Stimulated activated naive CD8-positive, alpha-beta T cell treated with anti-CD3 and anti-CD28 coated beads, Interleukin-15, Interleukin-2, amounts not matched to agents 100 ng/mL and 50 ng/mL, for 24 hours (primary cell): ENCODE results near the gene RALGAPA2.

Experiments
- H3K27ac Mint-ChIP-seq: one replicate; pipeline ENCODE4 v1.8.0; 2021; ENCODE audit warnings: mild to moderate bottlenecking, mixed read lengths
- H3K27me3 Mint-ChIP-seq: one replicate; pipeline ENCODE4 v1.8.0; 2021; ENCODE audit warnings: mixed read lengths
- H3K36me3 Mint-ChIP-seq: one replicate; pipeline ENCODE4 v1.8.0; 2021; ENCODE audit warnings: low read depth, mixed read lengths
- H3K4me1 Mint-ChIP-seq: one replicate; pipeline ENCODE4 v1.8.0; 2021; ENCODE audit warnings: low read depth, mixed read lengths
- H3K4me3 Mint-ChIP-seq: one replicate; pipeline ENCODE4 v1.8.0; 2021; ENCODE audit warnings: mild to moderate bottlenecking, mixed read lengths
- H3K9me3 Mint-ChIP-seq: one replicate; pipeline ENCODE4 v1.8.0; 2021; ENCODE audit warnings: mixed read lengths

Gene RALGAPA2

DNA sequence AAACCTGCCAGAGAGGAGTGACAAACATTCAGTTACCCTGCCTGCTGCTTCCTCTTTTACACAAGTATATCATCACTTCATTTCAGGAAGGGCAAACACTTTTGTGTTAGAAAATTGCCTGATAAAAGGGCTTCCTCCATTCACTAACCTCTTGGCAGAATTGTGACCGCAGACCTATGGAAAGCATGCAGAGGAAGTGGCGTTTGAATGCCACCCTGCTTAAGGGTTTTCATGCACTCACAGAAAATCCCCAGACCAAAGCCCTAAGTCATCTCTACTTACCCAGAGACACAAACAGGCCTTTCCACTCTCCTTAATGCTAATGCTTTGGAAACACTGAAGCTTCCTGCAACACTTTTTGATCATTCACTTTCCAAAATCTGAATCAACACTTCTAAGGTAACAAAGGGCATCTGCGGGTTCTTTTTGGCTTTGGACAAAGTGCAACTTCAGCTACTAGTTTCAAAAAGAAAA is 22.1 kb upstream of the RALGAPA2 start:
- Mint-ChIP-seq H3K27me3 (no peaks in the 10 kb centered on the region), H3K27ac (peak overlapping the region; percentile 80), H3K36me3 (no peaks in the 10 kb centered on the region), H3K4me3 (peak overlapping the region; percentile 47), H3K9me3 (no peaks in the 10 kb centered on the region), H3K4me1 (peaks cover 44% of the 10 kb centered on the region)

- Mint-ChIP-seq H3K27me3 (no peaks in the 10 kb centered on the region), H3K27ac (peak overlapping the region; percentile 80), H3K36me3 (no peaks in the 10 kb centered on the region), H3K4me3 (peak overlapping the region; percentile 47), H3K4me1 (peaks cover 44% of the 10 kb centered on the region), H3K9me3 (no peaks in the 10 kb centered on the region)
Measured at GRCh38 chr20:20733943-20734342, 21.5 kb upstream of the RALGAPA2 start.

- no peaks in the 10 kb centered on the region for H3K36me3 Mint-ChIP-seq
- H3K27me3 Mint-ChIP-seq = no peaks in the 10 kb centered on the region
- peaks cover 44% of the 10 kb centered on the region for H3K4me1 Mint-ChIP-seq
- no peak overlapping the region for H3K4me3 Mint-ChIP-seq
- peak overlapping the region; percentile 12 for H3K27ac Mint-ChIP-seq
- H3K9me3 Mint-ChIP-seq = no peaks in the 10 kb centered on the region
Measured at GRCh38 chr20:20732641-20733040, 20.2 kb upstream of the RALGAPA2 start.

DNA sequence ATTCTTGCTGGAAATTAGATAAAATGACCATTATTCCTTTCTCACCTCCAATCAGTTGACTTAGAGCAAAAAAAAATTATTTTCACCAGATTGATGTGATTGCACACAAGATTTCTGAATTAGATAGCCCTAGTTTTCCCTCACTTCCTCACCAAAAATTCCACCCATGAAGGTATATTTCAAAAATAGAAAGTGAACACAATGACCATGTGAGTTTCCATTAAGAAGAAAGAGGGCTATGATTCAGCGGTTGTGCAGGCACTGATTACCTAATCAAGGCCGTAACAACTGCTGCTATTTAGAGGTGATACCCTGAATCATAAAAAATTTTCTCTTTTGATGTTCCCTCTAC is 19.5 kb upstream of the RALGAPA2 start:
- no peak overlapping the region for H3K4me3 Mint-ChIP-seq
- H3K27ac Mint-ChIP-seq = peak overlapping the region; percentile 15
- no peaks in the 10 kb centered on the region for H3K36me3 Mint-ChIP-seq
- H3K4me1 Mint-ChIP-seq = peaks cover 40% of the 10 kb centered on the region
- no peaks in the 10 kb centered on the region for H3K9me3 Mint-ChIP-seq
- no peaks in the 10 kb centered on the region for H3K27me3 Mint-ChIP-seq

DNA sequence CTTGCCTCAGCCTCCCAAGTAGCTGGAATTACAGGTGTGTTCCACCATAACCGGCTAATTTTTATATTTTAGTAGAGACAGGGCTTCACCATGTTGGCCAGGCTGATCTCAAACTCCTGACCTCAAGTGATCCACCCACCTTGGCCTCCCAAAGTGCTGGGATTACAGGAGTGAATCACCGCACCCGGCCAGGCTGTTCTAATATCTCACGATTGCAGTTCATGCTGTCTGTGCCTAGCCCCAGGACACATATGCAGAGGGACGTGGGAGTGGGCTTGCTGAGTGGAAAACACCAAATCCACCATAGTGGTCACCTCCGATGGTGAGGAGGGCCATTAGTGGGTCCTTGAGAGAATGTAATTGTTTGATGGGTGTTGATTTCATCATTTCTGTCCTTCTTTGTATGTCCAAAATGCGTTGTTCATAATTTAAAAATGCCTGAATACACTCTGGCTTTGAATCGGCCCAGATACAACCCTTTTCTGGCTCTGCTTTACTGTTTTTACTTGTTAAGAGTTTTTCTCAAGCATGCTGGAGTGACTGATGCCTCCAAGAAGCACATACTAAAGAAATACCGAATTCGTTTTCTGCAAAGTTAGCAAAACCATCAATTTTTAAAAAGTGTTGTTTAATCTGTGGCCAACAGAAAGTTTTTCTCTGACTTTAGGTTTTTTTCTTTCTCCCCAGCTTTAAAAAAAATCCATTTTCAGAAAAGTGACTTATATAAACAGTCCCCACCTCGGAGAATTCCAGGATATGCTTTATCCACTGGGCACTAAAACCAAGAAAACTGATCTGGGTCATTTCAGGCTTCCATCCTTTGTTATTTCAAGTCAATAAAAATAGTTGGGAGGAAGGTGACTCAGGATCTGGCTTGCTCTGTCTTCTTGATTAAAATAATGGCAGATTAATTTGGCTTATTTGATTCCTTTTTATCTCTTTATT is 18.8 kb upstream of the RALGAPA2 start:
- Mint-ChIP-seq H3K27ac (peak overlapping the region; percentile 15), H3K9me3 (no peaks in the 10 kb centered on the region)

GRCh38 chr20:20729563-20729962 is 17.1 kb upstream of the RALGAPA2 start:
- H3K36me3 Mint-ChIP-seq = no peaks in the 10 kb centered on the region
- no peak overlapping the region for H3K27ac Mint-ChIP-seq
- H3K4me1 Mint-ChIP-seq = peaks cover 26% of the 10 kb centered on the region
- no peaks in the 10 kb centered on the region for H3K27me3 Mint-ChIP-seq
- H3K9me3 Mint-ChIP-seq = no peaks in the 10 kb centered on the region
- no peak overlapping the region for H3K4me3 Mint-ChIP-seq

More for the DNA sequence above, 18.8 kb upstream of the RALGAPA2 start:
- Mint-ChIP-seq H3K27me3 (no peaks in the 10 kb centered on the region), H3K4me3 (no peak overlapping the region), H3K4me1 (peaks cover 34% of the 10 kb centered on the region), H3K36me3 (no peaks in the 10 kb centered on the region)

DNA sequence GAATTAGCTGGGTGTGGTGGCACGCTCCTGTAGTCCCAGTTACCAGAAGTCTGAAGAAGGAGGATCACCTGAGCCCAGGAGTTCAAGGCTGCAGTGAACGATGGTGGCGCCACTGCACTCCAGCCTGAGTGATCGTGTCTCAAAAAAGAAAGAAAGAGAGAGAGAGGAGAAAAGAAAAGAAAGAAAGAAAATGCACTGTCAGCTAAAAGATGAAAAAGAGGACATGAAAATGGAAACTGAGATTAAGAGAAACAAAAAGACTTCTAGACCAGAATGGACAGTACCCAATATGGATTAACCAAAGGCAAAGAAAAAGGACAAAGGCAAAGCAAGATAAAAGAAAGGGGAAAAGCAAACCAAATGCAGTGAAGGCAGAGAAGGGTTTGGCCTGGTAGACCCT is 9.0 kb upstream of the RALGAPA2 start:
- Mint-ChIP-seq H3K27ac (no peak overlapping the region), H3K27me3 (no peaks in the 10 kb centered on the region), H3K36me3 (no peaks in the 10 kb centered on the region), H3K9me3 (no peaks in the 10 kb centered on the region), H3K4me3 (no peak overlapping the region), H3K4me1 (no peaks in the 10 kb centered on the region)

DNA sequence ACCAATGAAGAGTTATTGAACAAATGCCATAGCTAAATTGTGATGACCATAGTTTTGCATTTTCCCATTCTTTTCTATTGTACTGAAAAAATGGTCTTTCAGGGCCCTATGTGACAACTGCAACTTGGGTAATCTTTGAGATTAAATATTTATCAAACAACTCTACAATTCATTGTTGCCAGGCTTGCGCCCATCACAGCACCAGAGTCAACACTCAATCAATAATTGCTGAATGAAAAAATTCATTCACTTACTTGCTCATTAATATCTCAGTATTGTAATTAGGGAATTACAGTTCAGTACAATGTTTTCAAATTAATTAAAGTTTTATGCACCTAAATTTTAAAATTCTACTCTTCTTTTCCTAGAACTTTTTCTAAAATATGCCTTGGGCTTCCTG is 7.7 kb upstream of the RALGAPA2 start:
- Mint-ChIP-seq H3K27ac (no peak overlapping the region), H3K4me3 (no peak overlapping the region), H3K36me3 (no peaks in the 10 kb centered on the region), H3K9me3 (no peaks in the 10 kb centered on the region), H3K4me1 (no peaks in the 10 kb centered on the region), H3K27me3 (no peaks in the 10 kb centered on the region)

GRCh38 chr20:20719411-20719810 is 7.0 kb upstream of the RALGAPA2 start:
- no peaks in the 10 kb centered on the region for H3K9me3 Mint-ChIP-seq

GRCh38 chr20:20713244-20713765 is 861 bp upstream of the RALGAPA2 start:
- Mint-ChIP-seq H3K27ac (peak overlapping the region; percentile 95), H3K27me3 (no peaks in the 10 kb centered on the region), H3K36me3 (peaks cover 5% of the 10 kb centered on the region), H3K9me3 (peaks cover 3% of the 10 kb centered on the region), H3K4me3 (peak overlapping the region; percentile 88), H3K4me1 (peaks cover 28% of the 10 kb centered on the region)

More at GRCh38 chr20:20719411-20719810, 7.0 kb upstream of the RALGAPA2 start:
- Mint-ChIP-seq H3K36me3 (no peaks in the 10 kb centered on the region), H3K4me1 (no peaks in the 10 kb centered on the region), H3K27ac (no peak overlapping the region), H3K27me3 (no peaks in the 10 kb centered on the region), H3K4me3 (no peak overlapping the region)

DNA sequence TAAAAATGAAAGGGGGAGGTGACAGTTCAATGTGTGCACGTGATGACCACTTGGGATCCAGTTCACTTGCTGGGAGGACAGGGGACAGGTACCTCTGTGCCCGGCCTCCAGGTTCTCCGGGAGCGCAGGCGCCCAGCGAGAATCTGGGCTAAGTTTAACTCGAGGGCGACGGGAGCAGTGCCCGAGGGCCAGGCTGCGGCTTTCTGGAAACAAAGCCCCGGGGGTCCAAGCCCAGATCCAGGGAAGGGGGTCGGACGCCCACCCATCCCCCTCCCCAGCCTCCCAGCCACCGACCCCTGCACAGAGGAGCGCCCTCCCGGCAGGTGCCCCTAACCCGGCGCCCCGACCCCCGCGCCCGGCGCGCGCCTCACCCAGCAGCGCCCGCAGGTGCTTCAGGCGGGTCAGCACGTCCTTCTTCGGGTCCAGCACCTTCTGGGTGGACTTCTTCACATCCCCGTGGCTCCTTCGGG is 405 bp downstream of the RALGAPA2 start:
- peaks cover 10% of the 10 kb centered on the region for H3K36me3 Mint-ChIP-seq
- peaks cover 4% of the 10 kb centered on the region for H3K9me3 Mint-ChIP-seq
- peak overlapping the region; percentile 61 for H3K27ac Mint-ChIP-seq
- peak overlapping the region; percentile 88 for H3K4me3 Mint-ChIP-seq
- no peaks in the 10 kb centered on the region for H3K27me3 Mint-ChIP-seq
- H3K4me1 Mint-ChIP-seq = peaks cover 32% of the 10 kb centered on the region

DNA sequence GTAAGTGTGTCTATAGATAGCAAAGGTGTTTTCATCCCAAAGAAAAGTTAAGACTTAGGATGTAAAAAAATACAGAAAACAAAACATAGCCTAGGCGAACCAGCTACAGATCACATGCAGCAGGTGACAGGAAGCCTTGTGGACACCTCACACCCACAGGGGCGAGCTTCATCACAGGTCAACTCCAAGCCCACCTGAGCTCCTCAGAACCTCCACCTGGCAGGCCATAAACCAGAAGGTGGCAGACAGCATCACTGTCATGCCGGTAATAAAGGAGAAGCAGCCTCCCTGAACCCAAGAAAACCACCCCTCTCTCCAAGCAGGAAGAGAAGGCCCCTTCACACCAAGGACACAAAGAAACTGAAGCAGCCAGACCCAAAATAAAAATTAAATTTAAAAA is 1.0 kb downstream of the RALGAPA2 start:
- Mint-ChIP-seq H3K9me3 (peaks cover 4% of the 10 kb centered on the region), H3K27ac (peak overlapping the region; percentile 61), H3K4me3 (peak overlapping the region; percentile 88), H3K36me3 (peaks cover 10% of the 10 kb centered on the region), H3K4me1 (peaks cover 32% of the 10 kb centered on the region), H3K27me3 (no peaks in the 10 kb centered on the region)

DNA sequence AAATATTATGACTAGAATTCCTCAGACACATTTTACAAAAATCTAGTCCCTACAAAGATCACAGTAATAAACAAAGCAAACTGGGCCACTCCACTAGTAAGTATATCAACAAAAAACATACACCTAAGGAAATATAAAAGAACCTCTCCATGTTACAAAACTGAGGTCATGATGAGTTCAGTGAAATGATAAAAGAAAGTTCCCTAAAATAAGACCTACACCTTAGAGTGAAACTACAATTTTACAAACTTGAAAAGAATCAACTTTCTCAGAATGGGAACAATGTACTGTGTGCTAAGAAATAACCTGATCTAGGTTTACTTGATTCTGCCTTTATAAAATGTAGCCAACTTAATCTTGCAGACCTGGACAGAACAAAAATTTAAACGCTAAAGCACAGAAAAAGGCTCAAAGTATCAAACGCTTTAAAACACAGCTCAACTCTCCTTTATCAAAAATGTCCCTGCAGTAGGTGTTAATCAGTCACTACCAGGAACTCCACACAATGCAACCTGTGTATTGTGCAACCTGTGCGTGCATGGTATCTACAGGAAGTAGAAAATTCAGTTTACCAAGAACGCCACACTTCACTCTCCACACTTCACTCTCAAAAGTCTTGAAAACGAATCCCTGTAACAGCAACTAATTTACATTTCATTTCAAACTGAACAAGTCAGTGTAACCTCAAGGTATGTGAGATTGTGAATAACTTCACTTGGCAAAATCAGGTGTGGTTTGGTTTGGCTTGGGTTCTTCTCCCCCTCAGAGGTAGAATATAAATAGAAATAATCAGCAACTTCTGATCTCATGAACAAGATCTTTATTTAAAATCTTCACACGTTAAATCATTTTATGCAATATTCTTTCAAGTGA is 1.8 kb downstream of the RALGAPA2 start:
- H3K27ac Mint-ChIP-seq = peak overlapping the region; percentile 61
- H3K4me1 Mint-ChIP-seq = peaks cover 32% of the 10 kb centered on the region
- H3K9me3 Mint-ChIP-seq = peaks cover 4% of the 10 kb centered on the region
- H3K4me3 Mint-ChIP-seq = peak overlapping the region; percentile 88
- no peaks in the 10 kb centered on the region for H3K27me3 Mint-ChIP-seq
- peaks cover 14% of the 10 kb centered on the region for H3K36me3 Mint-ChIP-seq

DNA sequence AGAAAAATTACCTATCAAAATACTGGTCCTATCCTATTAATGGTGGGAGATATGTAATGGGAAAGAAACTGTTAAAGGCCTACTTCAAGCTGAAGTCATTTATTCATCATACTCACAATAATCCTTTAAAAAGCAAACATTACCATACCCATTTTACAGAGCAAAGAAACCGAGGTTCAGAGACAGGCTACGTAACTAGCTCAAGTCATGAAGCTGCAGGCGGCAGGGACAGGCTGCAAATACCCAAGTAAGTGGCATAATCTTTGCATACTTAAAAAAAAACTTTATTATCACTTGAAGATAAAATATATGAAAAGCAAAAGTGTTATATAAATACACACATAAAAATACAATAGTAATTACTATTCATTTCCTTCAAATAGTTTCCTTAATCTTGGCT is 2.6 kb downstream of the RALGAPA2 start:
- peaks cover 32% of the 10 kb centered on the region for H3K4me1 Mint-ChIP-seq
- peak overlapping the region; percentile 88 for H3K4me3 Mint-ChIP-seq
- H3K9me3 Mint-ChIP-seq = peaks cover 4% of the 10 kb centered on the region
- H3K36me3 Mint-ChIP-seq = peaks cover 14% of the 10 kb centered on the region
- H3K27me3 Mint-ChIP-seq = no peaks in the 10 kb centered on the region
- H3K27ac Mint-ChIP-seq = no peak overlapping the region

- Mint-ChIP-seq H3K9me3 (peaks cover 4% of the 10 kb centered on the region), H3K27ac (no peak overlapping the region), H3K4me3 (no peak overlapping the region), H3K36me3 (peaks cover 14% of the 10 kb centered on the region), H3K4me1 (peaks cover 30% of the 10 kb centered on the region), H3K27me3 (no peaks in the 10 kb centered on the region)
Measured at GRCh38 chr20:20706285-20706684, 6.2 kb downstream of the RALGAPA2 start.
